LHCN-M2 (cell line): ENCODE data around the gene CTRB1. TPM values are rescaled to one million over a fixed set of nuclear protein-coding genes. Genes with fewer than 3 reads are reported as not detected.

ENCODE experiments used
- DNase-seq: peaks from one replicate; pipeline ENCODE4 v3.0.0-alpha.2; 2012; ENCODE audit warnings: low read depth
- polyA plus RNA-seq: library from polyadenylated mRNA; unstranded; fragments of >200 nt; gene quantifications from one replicate; pipeline ENCODE4 v1.2.1, GENCODE V29; 2012; ENCODE audit warnings: missing spikeins
- total RNA-seq: library from RNA; depleted of rRNA; stranded (reverse); fragments of >200 nt; gene quantifications from 2 replicates; pipeline ENCODE4 v1.2.3, GENCODE V29; 2014; rRNA removed

CTRB1 gene
- not detected in 2 replicates for total RNA-seq
- polyA plus RNA-seq: not detected

DNA sequence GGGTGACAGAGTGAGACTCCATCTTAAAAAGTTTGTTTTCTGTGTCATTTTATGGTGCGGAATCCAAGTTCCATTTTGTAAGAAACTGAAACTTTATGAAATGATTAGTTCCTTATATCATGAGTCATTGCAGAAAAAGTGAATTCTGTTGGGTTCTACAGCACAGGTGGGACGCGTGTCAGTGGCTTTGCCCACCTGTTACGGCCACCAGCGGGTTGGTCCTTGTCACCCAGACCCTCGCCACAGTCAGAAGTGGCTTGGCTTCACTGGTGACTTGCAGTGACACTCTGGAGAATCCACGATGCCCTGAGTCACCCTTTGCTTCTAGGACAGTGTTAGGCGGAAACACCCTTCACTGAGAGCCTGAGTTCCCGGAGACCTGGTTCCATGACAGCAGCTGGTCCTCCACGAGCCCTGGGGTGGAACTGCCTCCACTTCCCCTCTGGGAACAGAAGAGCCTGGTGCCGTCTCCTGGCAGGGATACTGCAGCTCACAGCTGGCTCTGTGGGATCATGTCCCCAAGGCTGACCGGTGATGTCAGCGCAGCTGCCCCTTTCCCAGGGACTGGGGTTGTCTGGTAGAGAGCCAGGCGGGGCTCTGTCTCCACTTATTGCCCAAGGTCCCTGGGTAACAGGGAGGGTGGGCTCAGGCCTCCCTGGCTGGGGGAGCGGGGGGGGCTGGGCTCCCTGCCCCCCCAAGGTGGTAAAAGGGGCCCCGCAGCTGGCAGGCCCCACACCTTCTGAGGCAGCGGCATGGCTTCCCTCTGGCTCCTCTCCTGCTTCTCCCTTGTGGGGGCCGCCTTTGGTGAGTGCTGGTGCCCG is at the start of gene CTRB1:
Gene CTRB1, plus strand, starts transcription at position 733 of the 821 bp plus-strand sequence. Its CDS starts 20 bp downstream, at position 753.
- DNase-seq: peak; percentile 20

DNA sequence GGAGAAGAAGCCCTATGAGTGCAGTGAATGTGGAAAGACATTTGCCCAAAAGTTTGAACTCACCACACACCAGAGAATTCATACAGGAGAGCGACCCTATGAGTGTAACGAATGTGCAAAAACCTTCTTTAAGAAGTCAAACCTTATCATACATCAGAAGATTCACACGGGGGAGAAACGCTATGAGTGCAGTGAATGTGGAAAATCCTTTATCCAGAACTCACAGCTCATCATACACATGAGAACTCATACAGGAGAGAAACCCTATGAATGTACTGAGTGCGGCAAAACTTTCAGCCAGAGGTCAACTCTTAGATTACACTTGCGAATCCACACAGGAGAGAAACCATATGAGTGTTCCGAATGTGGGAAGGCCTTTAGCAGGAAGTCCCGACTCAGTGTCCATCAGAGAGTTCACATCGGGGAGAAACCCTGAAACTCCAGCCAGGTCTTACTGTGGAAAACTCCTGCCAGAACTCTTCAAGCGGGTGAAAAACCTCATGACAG is 48.8 kb upstream of the CTRB1 start:
- no peak for DNase-seq

DNA sequence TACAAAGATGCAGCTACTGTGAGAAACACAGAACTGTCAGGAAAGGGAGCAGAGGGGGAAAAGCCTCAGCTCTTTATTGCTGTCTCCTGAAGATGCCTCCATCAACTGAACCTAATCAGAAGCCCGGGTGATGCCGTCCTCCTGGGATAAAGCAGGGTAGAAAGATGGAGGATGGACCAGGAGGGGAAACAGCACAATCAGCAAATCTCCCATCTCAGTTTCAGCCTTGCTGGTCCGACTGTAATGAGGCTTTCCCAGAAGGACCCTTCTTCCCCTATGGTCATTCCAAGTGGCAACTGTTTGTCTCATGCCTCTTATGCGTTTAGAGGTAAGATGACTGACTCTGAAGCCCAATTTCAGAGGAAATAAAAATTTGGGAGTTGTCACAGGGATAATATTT is 46.2 kb upstream of the CTRB1 start:
- no peak for DNase-seq

DNA sequence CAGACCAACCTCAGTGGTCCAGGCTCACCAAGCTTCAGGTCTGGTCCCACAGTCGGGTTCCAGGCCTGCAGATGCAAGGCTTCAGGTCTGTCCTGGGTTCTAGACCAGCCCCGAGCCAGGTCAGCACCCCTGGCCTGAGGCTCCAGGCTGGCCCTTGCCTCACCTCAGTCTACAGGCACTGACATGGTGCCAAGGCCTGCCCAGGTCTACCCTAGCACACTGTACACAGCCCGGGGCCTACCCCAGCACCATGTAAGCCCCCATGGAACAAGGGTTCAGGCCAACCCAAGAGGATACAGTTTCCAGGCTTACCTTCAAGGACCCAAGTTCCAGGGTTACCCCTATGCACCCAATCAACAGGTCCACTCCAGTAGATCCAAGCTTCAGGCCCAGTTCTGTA is 43.7 kb upstream of the CTRB1 start:
- no peak for DNase-seq

DNA sequence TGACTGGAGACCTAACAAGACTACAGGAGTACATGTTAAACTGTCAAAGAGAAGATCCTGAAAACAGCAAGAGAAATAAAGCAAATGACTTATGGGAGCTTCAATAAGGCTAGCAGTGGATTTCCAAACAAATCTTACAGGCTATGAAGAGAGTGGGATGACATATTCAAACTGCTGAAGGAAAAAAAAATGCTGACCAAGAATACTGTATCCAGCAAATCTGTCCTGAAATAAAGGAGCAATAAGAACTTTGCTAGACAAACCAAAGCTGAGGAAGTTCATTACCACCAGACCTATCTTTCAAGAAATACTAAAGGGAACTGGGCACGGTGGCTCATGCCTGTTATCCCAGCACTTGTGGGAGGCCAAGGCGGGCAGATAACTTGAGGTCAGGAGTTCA is 41.9 kb upstream of the CTRB1 start:
- no peak for DNase-seq

DNA sequence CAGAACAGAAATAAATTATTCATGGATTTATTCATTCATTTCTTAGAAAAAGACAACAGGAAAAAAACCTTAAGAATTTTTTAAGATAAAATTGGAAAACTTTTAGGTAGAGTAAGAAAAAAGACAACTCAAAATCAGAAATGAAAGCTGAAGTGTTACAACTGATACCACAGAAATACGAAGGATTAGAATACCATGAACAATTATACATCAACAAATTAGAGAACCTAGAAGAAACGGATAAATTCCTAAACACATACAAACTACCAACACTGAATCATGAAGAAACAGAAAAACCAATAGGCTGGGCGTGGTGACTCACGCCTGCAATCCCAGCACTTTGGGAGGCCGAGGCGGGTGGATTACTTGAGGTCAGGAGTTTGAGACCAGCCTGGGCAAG is 39.6 kb upstream of the CTRB1 start:
- DNase-seq: no peak

DNA sequence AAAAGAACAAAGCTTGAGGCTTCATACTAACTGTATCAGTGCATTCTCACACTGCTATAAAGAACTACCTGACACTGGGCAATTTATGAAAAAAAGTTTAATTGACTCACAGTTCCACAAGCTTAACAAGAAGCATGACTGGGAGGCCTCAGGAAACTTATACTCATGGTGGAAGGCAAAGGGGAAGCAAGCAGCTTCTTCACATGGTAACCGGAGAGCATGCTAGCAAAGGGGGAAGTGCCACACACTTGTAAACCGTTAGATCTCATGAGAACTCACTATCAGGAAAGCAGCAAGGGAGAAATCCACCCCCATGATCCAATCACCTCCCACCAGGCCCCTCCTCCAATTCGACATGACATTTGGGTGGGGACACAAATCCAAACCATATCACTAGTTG is 37.2 kb upstream of the CTRB1 start:
- no peak for DNase-seq

DNA sequence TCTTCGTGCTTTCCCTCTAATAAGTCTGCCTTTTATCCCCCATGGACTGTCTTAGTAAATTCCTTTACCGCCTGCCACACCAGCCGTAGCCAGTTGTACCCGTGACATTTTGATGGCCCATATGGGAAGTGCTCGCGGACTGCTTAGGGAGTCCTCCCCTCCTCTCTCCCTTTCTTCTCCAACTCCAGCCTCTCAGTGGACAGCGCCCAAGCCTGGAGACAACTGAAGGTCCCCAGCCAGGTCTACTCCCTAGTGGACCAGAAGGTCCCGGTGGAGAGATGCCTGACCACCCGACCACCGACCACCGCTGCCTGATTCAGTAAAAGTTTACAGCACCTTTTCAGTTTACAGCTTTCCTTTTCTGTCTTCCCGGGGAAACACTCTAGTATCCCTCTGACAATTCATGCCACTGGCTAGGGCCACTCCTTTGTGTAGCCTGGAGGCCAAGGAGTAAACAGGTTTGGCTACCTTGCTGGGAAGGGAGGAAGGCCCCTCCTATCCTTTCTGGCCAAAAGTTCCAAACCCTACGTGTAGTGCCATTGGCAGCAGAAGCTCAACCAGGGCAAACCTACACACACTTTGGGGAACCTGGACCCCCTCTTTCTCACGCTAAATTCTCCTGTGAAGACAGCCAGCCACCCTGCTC is 29.8 kb upstream of the CTRB1 start:
- DNase-seq: no peak

DNA sequence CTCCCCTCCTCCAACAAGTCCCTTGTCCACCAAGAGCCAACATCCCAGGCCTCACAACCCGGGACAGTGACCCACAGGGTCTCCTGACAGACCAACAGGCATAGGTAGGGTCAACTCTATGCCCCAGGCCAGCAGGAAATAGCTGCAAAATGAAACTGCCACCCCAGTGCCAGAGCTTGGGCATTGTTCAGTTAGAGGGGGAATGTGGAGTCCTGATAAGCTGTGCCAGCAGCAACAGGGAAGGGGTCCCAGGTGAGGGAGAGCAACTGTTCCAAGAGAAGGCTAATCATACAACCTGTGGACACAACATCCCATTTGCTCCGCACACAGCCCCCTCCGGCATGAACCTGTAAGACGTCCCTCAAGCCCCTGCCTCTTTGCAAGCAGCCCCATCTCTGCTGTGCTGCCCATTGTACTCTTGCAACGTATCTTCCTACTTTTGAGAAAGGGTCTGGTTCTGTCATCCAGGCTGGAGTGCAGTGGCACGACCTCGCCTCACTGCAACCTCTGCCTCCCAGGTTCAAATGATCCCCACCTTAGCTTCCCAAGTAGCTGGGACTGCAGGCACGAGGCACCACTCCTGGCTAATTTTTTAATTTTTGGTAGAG is 29.0 kb upstream of the CTRB1 start:
- no peak for DNase-seq

DNA sequence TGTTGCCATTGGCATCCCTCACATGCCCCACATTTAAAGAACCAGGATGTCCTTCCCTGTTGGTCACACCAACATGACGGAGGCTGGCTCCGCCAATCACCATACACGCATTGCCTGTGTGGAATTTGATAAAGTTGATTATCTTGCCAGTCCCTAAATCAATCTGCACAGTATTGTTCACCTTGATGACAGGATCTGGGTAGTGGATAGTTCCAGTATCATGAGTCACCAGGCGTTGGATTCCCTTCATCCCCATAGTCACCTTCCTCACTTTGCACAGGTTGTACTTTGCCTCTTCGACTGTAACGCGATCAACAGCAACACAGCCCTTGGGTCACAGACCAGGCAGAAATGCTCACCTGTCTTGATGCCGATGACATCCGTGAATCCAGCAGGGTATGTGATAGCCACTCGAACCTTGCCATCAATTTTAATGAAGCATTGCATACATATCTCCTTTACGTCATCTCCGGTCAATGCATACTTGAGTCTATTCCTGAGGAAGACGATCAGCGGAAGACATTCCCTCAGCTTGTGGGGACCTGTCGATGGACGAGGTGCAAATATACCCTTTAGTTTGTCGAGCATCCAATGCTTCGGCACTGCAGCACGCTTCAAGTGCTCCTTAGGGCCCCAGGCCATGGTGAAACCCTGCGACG is 26.1 kb upstream of the CTRB1 start:
- no peak for DNase-seq

DNA sequence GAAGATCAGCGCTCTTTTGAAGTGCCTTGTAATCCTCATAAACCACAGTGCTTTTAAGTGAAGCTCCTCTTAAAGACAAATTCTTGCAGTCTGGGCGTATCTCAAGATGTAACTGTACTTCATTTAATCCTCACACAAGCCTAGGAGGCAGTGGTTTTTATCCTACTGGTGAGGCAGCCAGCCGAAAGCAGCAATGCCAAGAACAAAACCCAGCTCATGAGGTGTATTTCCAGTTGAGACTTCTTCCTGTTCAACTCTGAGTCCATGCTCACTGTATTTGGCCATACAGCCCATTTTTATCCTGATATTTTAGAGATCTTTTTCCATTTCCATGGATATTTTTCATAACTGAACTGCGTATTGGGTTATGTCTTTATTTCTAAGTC is 25.5 kb upstream of the CTRB1 start:
- no peak for DNase-seq

DNA sequence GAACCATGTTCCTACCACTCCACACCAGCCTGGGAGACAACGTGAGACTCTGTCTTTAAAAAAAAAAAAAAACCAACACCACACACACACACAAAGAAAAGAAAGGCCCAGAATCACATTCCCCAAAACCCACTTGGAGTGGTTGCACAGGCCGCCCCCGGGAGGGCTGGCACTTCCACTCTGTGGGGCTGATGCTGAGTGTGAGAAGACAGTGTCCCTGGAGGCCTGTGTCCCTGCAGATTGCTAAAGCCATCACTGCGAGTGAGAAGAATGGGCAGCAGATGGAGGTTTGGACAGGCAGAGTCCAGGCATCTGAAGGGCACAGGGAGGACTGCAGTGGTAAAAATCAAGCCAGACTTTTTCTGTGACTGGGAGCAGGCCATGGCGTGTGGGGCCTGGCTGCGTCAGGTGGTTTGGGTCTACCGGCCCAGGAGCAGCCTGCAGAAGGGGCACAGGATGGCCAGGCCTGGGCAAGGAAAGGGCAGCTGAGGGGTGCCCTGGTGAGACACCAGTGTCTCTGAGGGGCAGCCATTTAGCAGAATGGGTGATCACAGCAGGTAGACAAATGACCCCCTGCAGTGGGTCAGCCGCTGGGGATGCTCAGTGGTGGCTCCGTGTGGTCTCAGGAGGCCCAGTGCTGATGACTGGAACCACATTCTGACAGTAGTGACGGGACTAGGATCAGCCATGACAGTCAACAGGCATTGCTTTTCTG is 24.9 kb upstream of the CTRB1 start:
- DNase-seq: no peak

DNA sequence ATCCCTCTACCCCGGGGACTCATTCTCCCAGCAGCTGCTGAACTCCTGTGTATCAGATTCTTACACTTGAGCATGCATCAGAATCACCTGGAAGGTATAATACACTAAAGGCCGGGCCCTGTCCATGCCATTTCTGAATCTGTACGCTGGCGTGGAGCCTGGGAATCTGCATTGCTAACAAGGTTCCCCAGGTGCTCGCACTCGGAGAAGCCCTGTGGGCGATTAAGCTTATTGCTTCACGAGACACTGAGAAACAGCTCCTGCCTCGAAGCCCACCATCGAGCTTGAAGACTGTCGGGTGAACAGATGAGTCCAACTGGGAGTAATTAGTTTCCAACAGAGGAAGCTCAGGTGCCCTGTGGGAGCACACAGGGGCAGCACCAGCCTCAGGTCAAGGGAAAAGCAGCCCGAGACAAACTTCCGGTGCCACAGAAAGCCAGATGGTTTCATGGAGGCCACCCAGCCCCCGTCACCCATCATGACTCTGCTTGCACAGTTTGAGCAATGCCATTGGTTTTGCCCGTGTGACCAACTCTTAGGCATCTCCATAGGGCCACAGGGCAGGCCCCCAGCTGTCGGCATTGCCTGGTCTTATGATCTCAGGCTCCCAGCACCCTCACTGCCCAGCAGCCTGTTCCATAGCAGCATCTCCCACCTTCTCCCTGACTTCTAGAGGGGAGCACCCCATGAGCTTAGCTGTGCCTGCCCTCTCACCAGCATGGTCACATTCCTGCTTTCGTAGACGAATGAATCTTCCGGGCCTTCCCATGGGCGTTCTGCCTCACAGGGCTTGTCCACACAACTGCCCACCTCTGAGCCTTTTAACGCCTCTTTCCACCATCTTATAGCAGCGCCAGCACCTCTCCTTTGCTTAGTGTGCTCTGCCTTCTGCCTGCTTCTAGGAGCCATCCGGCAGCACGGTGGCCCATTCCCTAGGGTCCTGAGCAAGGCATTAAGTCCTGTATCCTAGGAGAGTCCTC is 22.7 kb upstream of the CTRB1 start:
- DNase-seq: no peak

DNA sequence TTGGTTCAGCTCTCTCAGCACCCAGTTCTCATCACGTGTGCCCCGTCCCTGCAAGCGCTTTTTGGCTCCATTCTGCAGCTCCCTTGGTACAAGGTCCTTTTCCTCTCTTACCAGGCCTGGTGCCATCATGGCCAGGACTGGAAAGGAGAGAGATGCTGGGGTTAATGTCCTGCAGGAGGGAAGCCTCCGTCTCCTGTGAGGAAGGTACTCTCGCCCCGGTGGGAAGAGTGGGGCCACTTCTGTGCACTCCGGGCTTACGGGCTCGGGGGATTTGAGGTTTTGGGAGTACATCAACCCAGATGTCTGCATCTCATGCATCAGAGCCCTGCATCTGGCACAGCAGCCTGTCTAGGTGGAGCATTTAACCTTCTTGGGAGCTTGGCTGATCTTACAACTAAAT is 22.0 kb upstream of the CTRB1 start:
- DNase-seq: no peak

DNA sequence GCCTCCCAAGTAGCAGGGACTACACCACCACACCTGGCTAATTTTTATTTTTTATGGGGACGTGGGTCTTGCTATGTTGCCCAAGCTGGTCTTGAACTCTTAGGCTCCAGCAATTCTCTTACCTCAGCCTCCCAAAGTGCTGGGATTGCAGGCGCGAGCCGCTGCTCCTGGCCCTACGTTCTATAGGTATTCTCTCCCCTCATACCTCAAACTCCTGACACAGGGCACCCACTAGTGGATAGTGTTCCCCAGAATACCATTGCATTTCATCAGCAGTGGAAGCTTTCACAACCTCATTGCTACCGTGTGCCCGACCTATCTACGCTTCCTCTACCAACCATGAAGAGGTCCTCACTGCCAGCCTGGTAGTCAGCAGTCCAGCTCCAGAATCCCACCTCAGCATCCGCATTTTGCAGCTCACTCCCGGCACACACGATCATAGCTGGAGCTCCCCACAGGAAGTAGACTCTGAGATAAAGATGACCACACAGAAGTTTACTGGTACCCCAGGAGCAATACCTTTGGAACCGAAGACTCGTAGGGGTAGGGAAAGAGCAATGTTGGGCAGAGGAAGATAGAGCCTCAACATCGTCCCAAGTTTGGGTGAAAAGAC is 21.2 kb upstream of the CTRB1 start:
- DNase-seq: no peak

DNA sequence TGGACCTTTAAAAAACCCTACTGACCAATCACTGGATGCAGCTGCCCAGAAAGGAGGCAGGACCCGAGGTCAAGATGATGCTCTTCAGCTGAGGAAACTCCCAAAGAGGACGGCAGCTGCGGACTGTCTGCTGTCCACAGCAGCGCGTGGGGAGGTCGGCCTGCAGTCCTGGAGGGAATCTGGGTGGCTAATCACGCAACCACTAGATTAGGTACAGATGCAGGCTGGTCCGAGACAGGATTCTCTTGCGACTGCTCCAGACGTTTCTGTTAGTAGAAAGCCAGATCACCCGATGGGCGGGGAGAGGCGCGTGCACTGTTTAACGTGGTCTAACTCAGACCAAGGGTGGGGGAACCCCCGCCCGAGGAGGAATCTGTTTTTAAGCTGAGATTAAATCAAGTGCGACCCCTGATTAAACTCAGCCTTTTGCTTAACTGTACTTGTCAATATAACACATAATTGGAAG is 20.6 kb upstream of the CTRB1 start:
- peak; percentile 42 for DNase-seq

DNA sequence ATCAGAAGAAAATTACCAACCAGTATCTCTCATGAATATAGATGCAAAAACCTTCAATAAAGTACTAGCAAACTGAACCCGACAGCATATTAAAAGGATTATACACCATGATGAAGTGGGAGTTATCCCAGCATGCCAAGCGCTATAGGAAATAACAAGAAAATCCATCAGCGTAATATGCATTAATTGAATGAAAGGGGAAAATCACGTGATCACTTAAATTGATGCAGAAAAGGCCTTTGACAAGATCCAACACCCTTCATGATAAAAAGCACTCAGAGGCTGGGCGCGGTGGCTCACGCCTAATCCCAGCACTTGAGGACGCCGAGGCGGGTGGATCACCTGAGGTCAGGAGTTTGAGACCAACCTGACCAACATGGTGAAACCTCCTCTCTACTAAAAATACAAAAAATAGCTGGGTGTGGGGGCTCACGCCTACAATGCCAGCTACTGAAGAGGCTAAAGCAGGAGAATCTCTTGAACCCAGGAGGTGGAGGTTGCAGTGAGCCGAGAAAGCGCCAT is 16.7 kb upstream of the CTRB1 start:
- no peak for DNase-seq

DNA sequence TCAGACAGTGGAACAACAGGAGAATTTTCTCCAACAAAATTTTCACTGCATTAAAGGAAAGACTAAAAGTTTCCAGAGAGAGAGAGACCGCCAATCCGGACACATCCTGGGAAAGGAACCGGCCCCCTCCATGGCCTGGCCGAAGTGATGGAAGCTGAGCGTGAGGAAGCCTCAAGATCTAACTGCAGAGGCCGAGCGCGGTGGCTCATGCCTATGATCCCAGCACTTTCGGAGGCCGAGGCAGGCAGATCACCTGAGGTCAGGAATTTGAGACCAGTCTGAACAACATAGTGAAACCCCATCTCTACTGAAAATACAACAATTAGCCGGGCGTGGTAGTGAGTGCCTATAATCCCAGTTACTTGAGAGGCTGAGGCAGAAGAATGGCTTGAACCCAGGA is 15.7 kb upstream of the CTRB1 start:
- DNase-seq: no peak

DNA sequence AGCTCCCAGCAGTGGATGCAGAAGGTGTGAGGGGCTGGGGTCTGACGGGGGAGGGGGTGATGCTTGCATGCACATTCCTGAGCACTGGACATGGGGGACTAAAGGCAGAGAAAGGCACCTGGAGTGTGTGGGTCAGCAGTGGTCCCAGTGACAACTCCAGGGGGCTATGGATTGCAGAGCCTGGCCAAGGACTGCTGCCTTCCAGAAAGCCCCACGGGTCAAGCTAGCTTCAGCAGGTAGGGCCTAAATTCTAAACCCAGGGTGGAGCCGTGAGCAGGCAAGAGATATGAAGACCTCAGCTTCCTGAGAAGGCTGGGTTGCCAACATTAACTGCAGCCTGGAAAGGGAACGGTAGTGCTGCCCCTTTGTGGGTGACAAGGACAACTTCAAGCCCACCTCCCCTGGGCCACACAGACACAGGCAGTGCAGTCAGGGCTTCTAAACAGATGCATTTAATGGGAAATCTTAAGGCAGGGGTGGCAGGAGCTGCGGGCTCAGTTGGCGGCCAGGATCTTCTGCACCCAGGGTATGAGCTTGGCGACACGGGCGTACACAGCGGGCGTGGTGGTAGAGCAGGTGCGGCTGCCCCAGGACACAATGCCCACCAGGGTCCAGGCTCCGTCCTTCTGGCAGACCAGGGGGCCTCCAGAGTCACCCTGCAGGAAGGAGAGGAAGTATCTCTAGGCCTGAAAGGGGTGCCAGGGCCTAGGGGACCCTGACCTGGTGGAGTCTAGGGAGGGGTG is 14.9 kb upstream of the CTRB1 start:
- no peak for DNase-seq
